ENCODE data around the gene FILIP1.

GRCh38 chr6:75384116-75384515, 109.5 kb downstream of the FILIP1 start:
- no peak for TF ChIP-seq CTCF (IDR thresholded peaks at IDR 0.05; ENCODE audit: low read depth, low read length)
- no peak for TF ChIP-seq EZH2phosphoT487 (IDR thresholded peaks at IDR 0.05; ENCODE audit: low read depth)

Data from OCI-LY3 (cell line).